NOMO-1 treated with DMSO at 0.1 percent for 48 hours (cell line): ENCODE measurements around the gene NEDD4L.
A peak's percentile ranks its signal among the peaks of the same experiment; 100 is the strongest.
"Not testable (repeated sequence)": the region's sequence is repeated elsewhere in the genome, so short reads cannot be mapped to it uniquely, and the experiment has no call there.

ENCODE experiments used
- DNase-seq: peaks from one replicate; lab custom pipeline; 2025; ENCODE audit not compliant: unreplicated experiment; lab: John Stamatoyannopoulos, UW

NEDD4L gene

GRCh38 chr18:58146099-58146498 lies 102.1 kb downstream of the NEDD4L start:
- DNase-seq: no peak

GRCh38 chr18:58148954-58149471 lies 105.0 kb downstream of the NEDD4L start:
- DNase-seq: peak; percentile 63

- DNase-seq: no peak
These were observed 106.7 kb downstream of the NEDD4L start for GRCh38 chr18:58150772-58151171.

GRCh38 chr18:58152216-58152615 lies 108.2 kb downstream of the NEDD4L start:
- no peak for DNase-seq

GRCh38 chr18:58152891-58153290 lies 108.9 kb downstream of the NEDD4L start:
- no peak for DNase-seq

- no peak for DNase-seq
These were observed 112.5 kb downstream of the NEDD4L start for GRCh38 chr18:58156516-58156915.

GRCh38 chr18:58157237-58157636 lies 113.2 kb downstream of the NEDD4L start:
- DNase-seq: no peak

- no peak for DNase-seq
These were observed 114.0 kb downstream of the NEDD4L start for GRCh38 chr18:58158008-58158407.

GRCh38 chr18:58158459-58158858 lies 114.4 kb downstream of the NEDD4L start:
- DNase-seq: no peak

- DNase-seq: no peak
These were observed 117.6 kb downstream of the NEDD4L start for GRCh38 chr18:58161659-58162058.

- no peak for DNase-seq
These were observed 118.1 kb downstream of the NEDD4L start for GRCh38 chr18:58162127-58162526.

- no peak for DNase-seq
These were observed 119.1 kb downstream of the NEDD4L start for GRCh38 chr18:58163004-58163590.

- no peak for DNase-seq
These were observed 122.3 kb downstream of the NEDD4L start for GRCh38 chr18:58166278-58166844.

GRCh38 chr18:58167073-58167472 lies 123.0 kb downstream of the NEDD4L start:
- no peak for DNase-seq

GRCh38 chr18:58168221-58168620 lies 124.2 kb downstream of the NEDD4L start:
- no peak for DNase-seq

- no peak for DNase-seq
These were observed 125.0 kb downstream of the NEDD4L start for GRCh38 chr18:58168993-58169392.

- DNase-seq: no peak
These were observed 125.4 kb downstream of the NEDD4L start for GRCh38 chr18:58169472-58169871.

- DNase-seq: not testable (repeated sequence)
These were observed 126.0 kb downstream of the NEDD4L start for GRCh38 chr18:58170036-58170435.

- DNase-seq: no peak
These were observed 128.0 kb downstream of the NEDD4L start for GRCh38 chr18:58172031-58172430.

- no peak for DNase-seq
These were observed 130.3 kb downstream of the NEDD4L start for GRCh38 chr18:58174285-58174684.

GRCh38 chr18:58175122-58175785 lies 131.2 kb downstream of the NEDD4L start:
- no peak for DNase-seq

- no peak for DNase-seq
These were observed 131.8 kb downstream of the NEDD4L start for GRCh38 chr18:58175786-58176176.
